ENCODE measurements around the gene TNK2.

GRCh38 chr3:195859846-195860411 lies 48.4 kb downstream of the TNK2 start:
- TF ChIP-seq, protein P1, sequence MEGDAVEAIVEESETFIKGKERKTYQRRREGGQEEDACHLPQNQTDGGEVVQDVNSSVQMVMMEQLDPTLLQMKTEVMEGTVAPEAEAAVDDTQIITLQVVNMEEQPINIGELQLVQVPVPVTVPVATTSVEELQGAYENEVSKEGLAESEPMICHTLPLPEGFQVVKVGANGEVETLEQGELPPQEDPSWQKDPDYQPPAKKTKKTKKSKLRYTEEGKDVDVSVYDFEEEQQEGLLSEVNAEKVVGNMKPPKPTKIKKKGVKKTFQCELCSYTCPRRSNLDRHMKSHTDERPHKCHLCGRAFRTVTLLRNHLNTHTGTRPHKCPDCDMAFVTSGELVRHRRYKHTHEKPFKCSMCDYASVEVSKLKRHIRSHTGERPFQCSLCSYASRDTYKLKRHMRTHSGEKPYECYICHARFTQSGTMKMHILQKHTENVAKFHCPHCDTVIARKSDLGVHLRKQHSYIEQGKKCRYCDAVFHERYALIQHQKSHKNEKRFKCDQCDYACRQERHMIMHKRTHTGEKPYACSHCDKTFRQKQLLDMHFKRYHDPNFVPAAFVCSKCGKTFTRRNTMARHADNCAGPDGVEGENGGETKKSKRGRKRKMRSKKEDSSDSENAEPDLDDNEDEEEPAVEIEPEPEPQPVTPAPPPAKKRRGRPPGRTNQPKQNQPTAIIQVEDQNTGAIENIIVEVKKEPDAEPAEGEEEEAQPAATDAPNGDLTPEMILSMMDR (IDR thresholded peaks at IDR 0.05; ENCODE audit: insufficient read depth, low read depth, low read length) = no peak
- no peak for TF ChIP-seq EZH2 (IDR thresholded peaks at IDR 0.05; ENCODE audit: insufficient read depth, low read length)
